ENCODE data around the gene RIPPLY3.

Gene RIPPLY3

GRCh38 chr21:37064841-37065240 lies 58.3 kb downstream of the RIPPLY3 start:
- no peak for DNase-seq

- DNase-seq = no peak
Observed at GRCh38 chr21:37065561-37066177, 59.2 kb downstream of the RIPPLY3 start.

Data from CD4-positive, alpha-beta T cell treated with Interleukin-6 for 4 hours (primary cell).